Activated gamma-delta T cell (primary cell): Measurements from ENCODE around the gene PRLR.
"Not testable (repeated sequence)": the region's sequence is repeated elsewhere in the genome, so short reads cannot be mapped to it uniquely, and the experiment has no call there.

Experiments
- DNase-seq: peaks from one replicate; lab custom pipeline; 2025; lab: John Stamatoyannopoulos, UW

PRLR gene

GRCh38 chr5:35127006-35127405 is 103.3 kb downstream of the PRLR start:
- no peak for DNase-seq

DNA sequence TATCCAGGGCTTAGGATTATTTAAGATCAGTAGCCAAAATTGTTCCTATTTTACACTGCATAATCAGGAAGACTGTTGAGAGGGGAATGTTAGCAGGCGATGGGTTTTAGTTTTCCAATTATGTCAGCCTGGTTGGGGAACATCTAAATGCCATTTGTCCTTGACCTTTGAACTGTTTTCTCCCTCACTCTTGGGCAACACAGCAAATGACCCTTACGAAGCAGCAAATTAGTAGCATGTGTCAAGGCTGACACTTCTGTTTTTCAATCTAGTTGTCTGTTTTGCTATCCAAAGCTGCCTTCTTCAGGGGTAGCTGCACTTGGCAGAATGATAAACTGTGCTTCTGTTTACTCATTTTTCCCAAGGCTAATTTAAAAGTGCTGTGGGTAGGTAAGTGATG is 104.5 kb downstream of the PRLR start:
- DNase-seq: no peak

DNA sequence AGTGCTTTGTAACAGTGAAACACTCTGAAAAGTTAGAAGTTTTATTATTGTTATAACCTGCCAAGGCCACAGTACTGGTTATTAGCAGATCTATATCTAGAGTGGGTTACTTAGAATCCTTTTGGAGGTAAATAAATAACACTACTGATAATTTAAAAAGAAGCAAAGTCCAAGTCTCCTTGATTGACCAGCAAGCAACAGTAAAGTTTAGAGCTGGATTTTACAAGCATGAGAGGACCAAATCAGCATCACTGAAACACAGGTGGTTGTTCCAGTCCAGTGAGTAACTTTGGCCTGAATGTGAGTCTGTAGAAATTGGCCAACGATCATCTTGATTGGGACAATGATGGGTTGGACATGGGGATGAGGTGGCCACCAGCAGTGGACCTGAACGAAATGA is 105.4 kb downstream of the PRLR start:
- DNase-seq: no peak

DNA sequence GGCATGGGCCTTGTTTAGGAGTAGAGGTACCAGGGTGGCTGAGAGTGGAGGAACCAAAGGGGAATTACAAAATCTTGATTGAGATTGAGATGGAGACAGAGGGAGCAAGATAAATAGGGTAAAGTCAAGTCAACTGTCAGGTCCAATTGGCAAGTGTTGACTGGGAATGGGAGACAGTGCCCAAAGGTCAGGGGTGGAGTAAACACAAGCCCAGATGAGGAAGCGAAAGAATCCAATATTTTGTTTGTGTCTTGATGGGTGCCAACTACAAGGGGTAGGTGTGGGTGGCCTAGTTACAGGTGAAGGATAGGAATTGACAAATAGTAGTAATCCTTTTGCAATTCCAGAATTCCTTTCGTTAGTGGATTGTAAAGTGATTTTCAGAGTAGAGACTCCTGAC is 107.5 kb downstream of the PRLR start:
- DNase-seq: no peak

GRCh38 chr5:35120715-35121114 is 109.6 kb downstream of the PRLR start:
- DNase-seq: no peak

GRCh38 chr5:35117967-35118366 is 112.3 kb downstream of the PRLR start:
- DNase-seq: no peak

- no peak for DNase-seq
Measured at GRCh38 chr5:35115920-35116319, 114.4 kb downstream of the PRLR start.

DNA sequence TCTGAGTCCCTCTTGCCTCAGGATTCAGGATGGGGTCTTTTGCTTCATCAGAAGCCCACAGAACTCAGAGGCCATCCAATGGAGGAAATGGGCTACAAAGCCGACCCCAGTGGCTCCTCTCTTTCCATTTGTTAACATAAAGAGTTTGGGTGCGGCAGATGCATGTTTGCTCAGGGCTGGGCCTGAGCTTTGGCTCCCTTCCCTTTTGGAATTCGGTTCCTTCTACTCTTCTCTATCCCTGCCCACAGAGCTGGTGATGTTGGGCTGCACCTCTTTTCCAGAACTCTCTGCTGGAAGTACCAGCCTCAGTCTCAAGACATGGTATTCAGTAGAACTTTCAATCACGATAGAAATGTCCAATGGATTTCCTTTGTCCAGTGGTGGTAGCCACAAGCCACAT is 115.6 kb downstream of the PRLR start:
- no peak for DNase-seq

GRCh38 chr5:35112300-35112699 is 118.0 kb downstream of the PRLR start:
- no peak for DNase-seq

- DNase-seq: not testable (repeated sequence)
Measured at GRCh38 chr5:35104550-35104949, 125.7 kb downstream of the PRLR start.

GRCh38 chr5:35103637-35104299 is 126.5 kb downstream of the PRLR start:
- no peak for DNase-seq

DNA sequence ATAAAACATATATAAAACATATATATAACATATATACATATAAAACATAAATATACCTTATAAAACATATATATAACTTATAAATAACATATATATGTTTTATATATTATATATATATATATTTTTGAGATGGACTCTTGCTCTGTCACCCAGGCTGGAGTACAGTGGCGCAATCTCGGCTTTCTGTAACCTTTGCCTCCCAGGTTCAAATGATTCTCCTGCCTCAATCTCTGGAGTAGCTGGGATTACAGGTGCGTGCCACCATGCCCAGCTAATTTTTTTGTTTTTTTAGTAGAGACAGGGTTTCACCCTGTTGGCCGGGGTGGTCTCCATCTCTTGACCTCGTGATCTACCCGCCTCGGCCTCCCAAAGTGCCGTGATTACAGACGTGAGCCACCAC is 128.6 kb downstream of the PRLR start:
- DNase-seq: not testable (repeated sequence)

DNA sequence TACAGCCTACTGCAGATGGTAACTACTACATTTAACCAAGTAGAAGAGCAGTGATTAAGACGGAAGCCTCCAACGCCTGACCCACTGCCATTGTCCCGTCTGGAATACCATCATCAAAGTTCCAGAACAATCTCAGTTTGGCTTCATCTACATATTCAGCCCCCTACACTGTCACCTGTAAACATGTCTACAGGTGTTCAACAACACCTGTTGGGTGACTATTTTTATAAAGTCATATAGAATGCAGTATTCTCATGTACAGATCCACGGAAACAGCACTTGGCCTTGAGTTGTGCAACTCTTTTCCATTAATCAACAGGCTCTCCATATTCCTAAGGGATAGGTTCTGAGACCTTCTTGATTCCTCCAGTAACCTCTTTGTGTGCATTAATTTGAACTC is 129.3 kb downstream of the PRLR start:
- DNase-seq: no peak

DNA sequence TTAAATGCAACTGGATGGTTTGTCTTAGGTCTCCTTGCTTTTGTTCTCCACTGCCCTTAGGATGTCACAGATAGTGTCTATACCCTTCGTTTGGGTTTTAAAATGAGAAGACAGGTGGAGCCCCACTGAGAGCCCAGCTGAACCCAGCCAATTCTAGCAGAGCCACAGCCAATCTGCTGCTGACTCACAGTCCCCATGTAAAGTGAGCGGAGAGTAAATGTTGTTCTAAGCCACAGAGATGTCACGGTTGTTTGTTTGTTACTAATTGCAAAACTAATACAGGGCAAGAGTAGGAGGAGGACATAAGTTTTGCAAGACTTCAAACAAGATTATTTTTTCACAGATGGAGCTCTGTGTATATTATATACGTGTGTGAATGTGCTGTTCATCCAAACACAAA is 132.1 kb downstream of the PRLR start:
- no peak for DNase-seq

DNA sequence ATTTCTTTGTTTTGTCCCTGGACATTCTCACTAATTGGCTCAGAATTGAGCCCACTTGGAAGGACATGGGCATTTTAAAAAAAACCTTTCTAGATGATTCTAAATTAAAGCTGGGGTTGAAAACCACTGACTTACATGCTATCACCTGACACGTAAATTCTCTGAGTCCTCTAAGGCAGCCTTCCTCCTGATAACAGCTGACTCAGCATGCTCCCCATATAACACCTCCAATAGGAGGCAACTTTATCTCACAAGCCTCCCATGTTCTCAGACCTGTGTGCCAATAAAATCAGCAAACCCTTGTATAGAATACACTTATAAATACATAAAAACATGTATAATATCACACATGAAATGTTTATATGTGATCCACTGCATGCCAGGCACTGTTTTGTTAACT is 133.4 kb downstream of the PRLR start:
- no peak for DNase-seq

DNA sequence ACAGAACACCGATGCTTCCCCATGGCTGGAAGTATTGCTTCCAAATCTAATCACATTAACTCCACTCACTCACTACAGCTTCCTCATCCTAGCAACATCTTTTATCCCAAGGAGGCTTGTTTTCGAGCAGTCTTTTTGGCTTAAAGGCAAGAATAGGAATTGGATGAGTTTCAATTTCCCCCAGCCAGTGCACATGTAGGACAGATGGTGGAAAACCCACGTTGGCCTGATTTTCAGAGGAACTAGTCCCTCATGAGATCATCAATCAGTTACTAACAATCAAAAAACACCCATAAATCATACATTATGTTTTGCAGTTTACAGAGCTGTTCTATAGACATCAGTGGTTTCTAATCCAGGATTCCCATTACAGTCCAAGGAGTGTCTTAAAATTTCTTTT is 134.1 kb downstream of the PRLR start:
- DNase-seq: no peak

DNA sequence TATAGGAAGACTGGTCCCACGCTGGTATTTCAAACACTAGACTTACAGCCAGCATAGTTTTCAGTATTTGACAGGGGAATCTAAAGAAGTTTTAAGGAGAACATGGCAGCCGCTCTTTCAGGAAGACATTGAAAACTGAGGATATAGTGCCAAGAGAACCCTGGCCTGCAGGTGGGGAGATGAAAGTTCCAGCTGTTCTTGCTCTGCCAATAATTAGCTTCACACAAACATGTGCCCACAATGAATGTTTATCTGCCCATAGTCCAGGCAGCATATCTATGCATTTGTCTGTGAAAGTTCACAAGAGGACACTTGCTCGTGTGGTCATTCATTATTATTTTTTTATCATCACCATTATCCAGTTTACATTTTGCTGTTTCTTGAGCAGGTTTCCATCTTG is 134.9 kb downstream of the PRLR start:
- DNase-seq: no peak

DNA sequence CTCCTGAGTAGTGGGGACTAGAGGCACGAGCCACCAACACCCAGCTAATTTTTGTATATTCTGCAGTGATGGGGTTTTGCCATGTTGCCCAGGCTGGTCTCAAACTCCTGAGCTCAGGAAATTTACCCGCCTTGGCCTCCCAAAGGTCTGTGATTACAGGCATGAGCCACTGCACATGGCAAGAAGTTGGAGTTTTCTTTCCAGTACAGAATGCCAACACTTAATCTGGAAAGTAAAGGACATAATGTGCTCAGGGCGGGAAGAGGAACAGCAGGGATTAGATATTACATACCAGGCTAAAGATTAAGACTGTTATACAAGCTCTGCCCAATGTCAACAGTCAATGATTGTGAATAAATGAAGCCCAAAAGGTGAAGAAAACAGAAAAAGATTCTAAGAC is 135.3 kb downstream of the PRLR start:
- no peak for DNase-seq

GRCh38 chr5:35092703-35093102 is 137.6 kb downstream of the PRLR start:
- no peak for DNase-seq

DNA sequence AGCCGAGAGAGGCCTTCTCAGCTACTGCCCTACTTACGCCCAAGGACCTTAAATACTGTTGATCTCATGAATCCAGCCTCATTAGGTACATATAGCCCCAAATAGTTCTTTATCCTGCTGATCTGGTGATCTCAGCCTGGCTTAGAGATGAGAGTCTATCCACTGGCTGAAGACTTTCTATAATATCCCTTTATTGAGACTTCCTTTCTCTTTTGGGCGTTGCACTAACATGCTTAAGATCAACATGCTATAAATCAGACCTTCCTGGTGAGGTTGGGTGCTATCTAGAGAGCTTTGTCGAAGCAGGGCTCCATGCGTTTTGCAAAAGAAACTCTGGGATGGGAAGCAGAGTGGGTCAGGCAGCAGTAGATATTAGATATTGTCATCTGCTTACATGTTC is 138.6 kb downstream of the PRLR start:
- no peak for DNase-seq

GRCh38 chr5:35089334-35090314 is 140.7 kb downstream of the PRLR start:
- no peak for DNase-seq

- no peak for DNase-seq
Measured at GRCh38 chr5:35087991-35088390, 142.3 kb downstream of the PRLR start.

- no peak for DNase-seq
Measured at GRCh38 chr5:35083150-35083549, 147.1 kb downstream of the PRLR start.
